Smooth muscle cell (in vitro differentiated cells): ENCODE data around the gene SLC38A11. TPM values are rescaled to one million over a fixed set of nuclear protein-coding genes. Genes with fewer than 3 reads are reported as not detected.

Experiments used
- DNase-seq: peaks from one replicate; lab custom pipeline; 2025; ENCODE audit not compliant: unreplicated experiment; lab: John Stamatoyannopoulos, UW
- H2AFZ ChIP-seq: fragments of 200-600 bp; sonication (generic); 2 replicates; pipeline ENCODE4 v1.6.0; 2016; ENCODE audit warnings: antibody characterized with exemption, low read depth, mild to moderate bottlenecking
- H3F3A ChIP-seq: fragments of 200-600 bp; sonication (generic); 2 replicates; pipeline ENCODE4 v1.6.0; 2017; ENCODE audit warnings: antibody characterized with exemption, low read depth
- H3K27ac ChIP-seq: fragments of 200-600 bp; sonication (generic); 2 replicates; pipeline ENCODE4 v1.5.1; 2016; ENCODE audit warnings: low read depth, mild to moderate bottlenecking
- H3K27me3 ChIP-seq: fragments of 200-600 bp; sonication (generic); 2 replicates; pipeline ENCODE4 v1.6.1; 2016; ENCODE audit warnings: low read depth, mild to moderate bottlenecking
- H3K36me3 ChIP-seq: fragments of 200-600 bp; sonication (generic); 2 replicates; pipeline ENCODE4 v1.5.1; 2016; ENCODE audit warnings: low read depth
- H3K4me1 ChIP-seq: fragments of 200-600 bp; sonication (generic); 2 replicates; pipeline ENCODE4 v1.5.1; 2016; ENCODE audit warnings: low read depth
- H3K4me2 ChIP-seq: fragments of 200-600 bp; sonication (generic); 2 replicates; pipeline ENCODE4 v1.6.0; 2016; ENCODE audit warnings: mild to moderate bottlenecking
- H3K4me3 ChIP-seq: fragments of 200-600 bp; sonication (generic); 2 replicates; pipeline ENCODE4 v1.5.1; 2016; ENCODE audit warnings: mild to moderate bottlenecking
- H3K79me2 ChIP-seq: fragments of 200-600 bp; sonication (generic); 2 replicates; pipeline ENCODE4 v1.6.0; 2016; ENCODE audit warnings: low read depth, mild to moderate bottlenecking
- H3K9ac ChIP-seq: fragments of 200-600 bp; sonication (generic); 2 replicates; pipeline ENCODE4 v1.6.0; 2016; ENCODE audit warnings: low read depth
- H3K9me3 ChIP-seq: fragments of 200-600 bp; sonication (generic); replicated peaks from 2 replicates; pipeline ENCODE4 v1.5.1; 2016; ENCODE audit warnings: low read depth
- H4K20me1 ChIP-seq: fragments of 200-600 bp; sonication (generic); 2 replicates; pipeline ENCODE4 v1.6.0; 2016; ENCODE audit warnings: low read depth
- WGBS: methylation state at CpG from one replicate; pipeline ENCODE4 v1.1.7; 2016; ENCODE audit warnings: low lambda C conversion rate; 5-methylcytosine and 5-hydroxymethylcytosine counted together
- polyA plus RNA-seq: library from polyadenylated mRNA; unstranded; fragments of >200 nt; fragmentation: Nextera tagmentation; extraction: Ambion mirVana; gene quantifications from 2 replicates; pipeline ENCODE4 v1.2.1, GENCODE V29; 2016
- total RNA-seq: library from RNA; depleted of rRNA; stranded (reverse); fragments of >200 nt; gene quantifications from 2 replicates; pipeline ENCODE4 v1.2.3, GENCODE V29; 2014
- TF ChIP-seq, protein P1 (sequence below): fragments of 200-600 bp; sonication (generic); IDR thresholded peaks from 2 replicates; pipeline ENCODE4 v1.5.1; 2017; ENCODE audit warnings: borderline replicate concordance, mild to moderate bottlenecking, antibody characterized with exemption; ENCODE audit not compliant: insufficient read depth, poor library complexity, severe bottlenecking

The SLC38A11 gene
- total and polyA plus RNA-seq, 2 experiments from 2014 or later = not detected

DNA sequence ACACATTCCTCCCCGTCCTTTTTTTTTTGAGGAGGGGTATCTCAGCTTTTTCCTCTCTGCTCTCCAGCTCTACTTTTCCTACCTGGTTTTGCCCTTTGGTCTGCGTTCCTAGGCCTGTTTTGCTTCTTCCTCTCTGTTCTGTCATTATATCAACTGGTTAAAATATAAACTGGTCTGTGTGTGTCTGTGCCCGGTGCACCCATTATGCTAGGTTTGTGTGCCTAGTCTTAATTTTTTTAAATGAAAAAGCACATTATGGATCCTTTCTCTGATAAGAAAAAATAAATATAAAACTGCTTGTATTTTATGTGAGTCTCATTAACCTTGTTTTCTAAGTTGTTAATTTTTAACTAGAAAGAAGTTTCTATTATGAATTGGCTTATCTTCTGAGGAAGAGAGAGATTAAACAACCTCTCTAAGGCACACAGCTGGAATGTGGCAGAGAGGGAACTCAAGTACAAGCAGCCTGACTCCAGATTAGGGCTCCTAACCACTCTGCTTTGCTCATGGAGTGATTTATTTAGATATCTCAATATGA lies 17.4 kb downstream of the SLC38A11 start:
- Histone ChIP-seq H3F3A (no peaks in the 10 kb centered on the region), H3K9ac (no peak overlapping the region), H2AFZ (peak overlapping the region; percentile 66), H3K4me2 (peak overlapping the region; percentile 44), H3K27ac (no peak overlapping the region), H3K79me2 (no peaks in the 10 kb centered on the region), H3K9me3 (no peaks in the 10 kb centered on the region), H3K27me3 (no peaks in the 10 kb centered on the region), H3K4me3 (peak overlapping the region; percentile 24), H4K20me1 (no peaks in the 10 kb centered on the region), H3K4me1 (no peaks in the 10 kb centered on the region), H3K36me3 (no peaks in the 10 kb centered on the region)
- TF ChIP-seq, protein P1, sequence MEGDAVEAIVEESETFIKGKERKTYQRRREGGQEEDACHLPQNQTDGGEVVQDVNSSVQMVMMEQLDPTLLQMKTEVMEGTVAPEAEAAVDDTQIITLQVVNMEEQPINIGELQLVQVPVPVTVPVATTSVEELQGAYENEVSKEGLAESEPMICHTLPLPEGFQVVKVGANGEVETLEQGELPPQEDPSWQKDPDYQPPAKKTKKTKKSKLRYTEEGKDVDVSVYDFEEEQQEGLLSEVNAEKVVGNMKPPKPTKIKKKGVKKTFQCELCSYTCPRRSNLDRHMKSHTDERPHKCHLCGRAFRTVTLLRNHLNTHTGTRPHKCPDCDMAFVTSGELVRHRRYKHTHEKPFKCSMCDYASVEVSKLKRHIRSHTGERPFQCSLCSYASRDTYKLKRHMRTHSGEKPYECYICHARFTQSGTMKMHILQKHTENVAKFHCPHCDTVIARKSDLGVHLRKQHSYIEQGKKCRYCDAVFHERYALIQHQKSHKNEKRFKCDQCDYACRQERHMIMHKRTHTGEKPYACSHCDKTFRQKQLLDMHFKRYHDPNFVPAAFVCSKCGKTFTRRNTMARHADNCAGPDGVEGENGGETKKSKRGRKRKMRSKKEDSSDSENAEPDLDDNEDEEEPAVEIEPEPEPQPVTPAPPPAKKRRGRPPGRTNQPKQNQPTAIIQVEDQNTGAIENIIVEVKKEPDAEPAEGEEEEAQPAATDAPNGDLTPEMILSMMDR = no peak
- no peak for DNase-seq
- 59% methylated on average over 3 of the region's 3 CpGs for WGBS

DNA sequence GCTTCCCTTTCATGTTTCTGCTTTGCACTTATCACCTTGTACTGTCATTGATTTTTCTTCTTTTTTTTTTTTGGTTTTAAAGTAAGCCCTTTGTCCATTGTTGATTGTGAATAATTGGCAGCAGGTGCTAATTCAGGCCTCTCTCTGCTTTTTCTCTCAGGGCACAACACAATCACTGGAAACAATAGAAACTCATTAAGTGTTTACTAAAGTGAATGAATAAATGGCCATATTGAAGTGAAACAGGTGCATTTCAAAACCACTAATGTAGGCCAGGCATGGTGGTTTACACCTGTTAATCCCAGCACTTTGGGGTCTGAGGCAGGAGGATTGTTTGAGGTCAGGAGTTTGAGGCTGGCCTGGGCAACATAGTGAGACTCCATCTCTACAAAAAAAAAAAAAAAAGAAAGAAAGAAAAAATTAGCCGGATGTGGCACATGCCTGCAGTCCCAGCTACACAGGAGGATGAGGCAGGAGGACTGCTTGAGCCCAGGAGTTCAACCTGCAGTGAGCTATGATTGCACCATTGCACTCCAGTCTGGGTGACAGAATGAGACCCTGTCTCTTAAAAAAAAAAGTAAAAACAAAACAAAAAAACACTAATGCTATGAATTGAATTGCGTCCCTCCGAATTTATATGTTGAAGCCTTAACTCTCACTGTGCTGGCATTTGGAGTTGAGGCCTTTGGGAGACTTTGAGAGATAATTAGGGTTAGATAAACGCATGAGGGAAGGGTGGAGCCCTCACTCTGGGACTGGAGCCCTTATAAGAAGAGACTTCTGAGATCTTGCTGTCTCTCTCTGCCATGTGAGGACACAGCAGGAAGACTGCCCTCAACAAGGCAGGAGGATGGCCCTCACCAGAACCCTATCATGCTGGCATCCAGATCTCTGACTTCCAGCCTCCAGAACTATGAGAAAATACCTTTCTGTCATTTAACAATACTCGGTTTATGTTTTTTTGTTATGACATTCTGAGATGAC lies 19.9 kb downstream of the SLC38A11 start:
- DNase-seq = no peak
- Histone ChIP-seq H3K9ac (no peak overlapping the region), H3K4me1 (no peaks in the 10 kb centered on the region), H2AFZ (no peak overlapping the region), H3K27me3 (no peaks in the 10 kb centered on the region), H3F3A (no peaks in the 10 kb centered on the region), H4K20me1 (no peaks in the 10 kb centered on the region), H3K4me3 (no peak overlapping the region), H3K9me3 (no peaks in the 10 kb centered on the region), H3K4me2 (no peak overlapping the region), H3K27ac (no peak overlapping the region), H3K36me3 (no peaks in the 10 kb centered on the region), H3K79me2 (no peaks in the 10 kb centered on the region)
- TF ChIP-seq, protein P1 = no peak
- 83% methylated on average over 5 of the region's 5 CpGs for WGBS

DNA sequence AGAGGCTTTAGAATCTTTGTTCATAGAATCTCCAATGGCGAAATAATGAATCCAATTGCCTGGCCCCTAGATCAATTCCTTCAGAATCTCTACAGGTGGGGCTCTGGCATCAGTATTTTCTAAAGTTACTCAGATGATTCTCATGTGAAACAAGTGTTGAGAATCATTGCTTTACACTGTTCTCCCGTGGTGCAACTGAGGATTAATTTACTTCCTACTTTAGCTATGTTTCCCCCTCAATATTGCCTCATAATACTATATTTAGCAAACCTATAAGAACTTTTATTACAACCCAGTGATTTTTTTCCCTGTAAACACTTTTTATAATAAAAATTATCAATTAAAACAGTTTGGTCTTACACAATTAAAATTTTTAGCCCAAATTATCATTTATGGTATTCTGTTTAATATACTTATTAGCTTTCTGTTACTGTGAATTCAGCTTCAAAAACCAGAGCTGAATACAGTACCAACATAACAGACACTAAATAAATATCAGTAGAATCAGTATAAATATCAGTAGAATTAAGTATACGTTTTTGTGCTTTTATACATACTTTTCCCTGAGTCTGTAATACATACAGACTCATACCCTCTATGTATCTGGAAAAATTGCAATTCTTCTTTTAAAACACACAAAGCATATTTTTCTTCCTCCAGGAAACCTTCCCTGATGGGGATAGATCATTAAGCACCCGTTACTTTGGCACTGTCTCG lies 20.8 kb downstream of the SLC38A11 start:
- Histone ChIP-seq H3K36me3 (no peaks in the 10 kb centered on the region), H2AFZ (no peak overlapping the region), H3K4me2 (no peak overlapping the region), H3K79me2 (no peaks in the 10 kb centered on the region), H3K27me3 (no peaks in the 10 kb centered on the region), H3F3A (no peaks in the 10 kb centered on the region), H3K9me3 (no peaks in the 10 kb centered on the region), H3K9ac (no peak overlapping the region), H3K27ac (no peak overlapping the region), H3K4me3 (no peak overlapping the region), H3K4me1 (no peaks in the 10 kb centered on the region), H4K20me1 (no peaks in the 10 kb centered on the region)
- 86% methylated on average over 5 of the region's 5 CpGs for WGBS
- DNase-seq = no peak
- TF ChIP-seq, protein P1 = no peak
